HG03442 (cell line): Measurements from ENCODE around the gene RNFT2.

Source experiments
- ATAC-seq: cut with Tn5 transposase; IDR thresholded peaks from one replicate; pipeline ENCODE4 v1.9.1; 2021; ENCODE audit warnings: mild to moderate bottlenecking, moderate library complexity; ENCODE audit not compliant: unreplicated experiment

Gene RNFT2, protein sequence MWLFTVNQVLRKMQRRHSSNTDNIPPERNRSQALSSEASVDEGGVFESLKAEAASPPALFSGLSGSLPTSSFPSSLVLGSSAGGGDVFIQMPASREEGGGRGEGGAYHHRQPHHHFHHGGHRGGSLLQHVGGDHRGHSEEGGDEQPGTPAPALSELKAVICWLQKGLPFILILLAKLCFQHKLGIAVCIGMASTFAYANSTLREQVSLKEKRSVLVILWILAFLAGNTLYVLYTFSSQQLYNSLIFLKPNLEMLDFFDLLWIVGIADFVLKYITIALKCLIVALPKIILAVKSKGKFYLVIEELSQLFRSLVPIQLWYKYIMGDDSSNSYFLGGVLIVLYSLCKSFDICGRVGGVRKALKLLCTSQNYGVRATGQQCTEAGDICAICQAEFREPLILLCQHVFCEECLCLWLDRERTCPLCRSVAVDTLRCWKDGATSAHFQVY

DNA sequence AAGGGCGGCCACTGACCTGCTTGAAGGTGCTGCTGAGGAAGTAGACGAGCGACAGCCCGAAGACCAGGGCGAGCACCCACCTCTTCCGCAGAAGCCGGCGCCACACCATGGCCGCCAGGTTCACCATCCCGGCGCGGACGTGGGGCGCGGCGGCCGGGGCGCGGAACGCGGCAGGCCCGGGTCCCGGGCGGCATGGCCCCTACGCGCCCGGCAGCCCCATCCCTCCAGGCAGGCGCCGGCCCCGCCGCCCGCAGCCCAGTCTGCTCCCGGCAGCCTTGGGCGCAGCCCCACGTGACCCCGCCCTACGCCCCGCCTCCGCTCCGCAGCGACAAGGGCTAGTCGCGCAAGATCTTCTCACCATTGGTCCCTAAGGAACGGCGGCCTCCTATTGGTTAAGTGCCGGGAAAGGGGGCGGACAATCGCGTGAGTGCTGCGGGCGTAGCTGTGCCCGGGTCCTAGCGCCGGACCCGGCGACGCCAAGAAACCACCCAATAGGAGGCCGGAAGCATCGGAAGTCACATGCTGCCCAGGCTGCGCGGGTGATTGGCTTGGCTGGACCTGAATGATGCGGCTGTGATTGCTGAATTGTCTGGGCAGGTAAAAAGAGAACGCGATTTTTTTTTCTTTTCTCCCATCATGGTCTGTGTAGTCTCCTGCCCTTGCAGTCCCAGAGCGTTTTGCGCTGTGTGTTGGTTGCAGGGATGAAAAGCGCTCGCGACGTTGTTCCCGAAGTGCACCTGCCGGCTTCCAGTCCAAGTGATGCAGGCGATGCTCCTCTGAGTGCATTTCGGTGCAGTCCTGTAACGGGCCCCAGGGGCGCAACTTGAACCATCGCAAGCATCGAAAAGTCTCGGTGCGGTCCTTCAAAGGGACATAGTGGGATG lies at the start of gene RNFT2, which contains the start of gene SPRING1:
Gene RNFT2 (plus strand): TSS at position 542 of the 884 bp plus-strand sequence. CDS start 2,183 bp downstream, outside the sequence.
Gene SPRING1 (minus strand): TSS at position 296 of the 884 bp plus-strand sequence. CDS start 169 bp downstream, at position 127.
- ATAC-seq = peak; percentile 96

DNA sequence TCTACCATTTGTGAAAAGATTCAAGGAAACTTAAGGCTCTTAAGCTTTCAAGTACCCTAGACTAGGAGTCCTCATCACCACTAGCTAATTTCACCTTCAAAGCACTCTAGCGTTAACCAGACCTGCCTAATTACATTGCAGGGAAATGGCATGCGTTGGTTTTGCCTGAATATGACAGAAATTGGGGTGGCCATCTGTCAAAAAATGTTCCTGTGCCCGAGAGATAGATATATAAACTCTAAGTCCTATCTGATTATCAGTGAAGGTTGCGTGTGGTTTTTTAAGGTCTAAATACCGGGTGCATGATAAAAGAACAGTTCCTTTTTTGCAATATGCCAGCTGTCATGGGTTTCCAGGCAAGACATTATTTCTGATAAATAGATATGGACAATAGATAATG lies 48.6 kb upstream of the RNFT2 start:
- no peak for ATAC-seq

DNA sequence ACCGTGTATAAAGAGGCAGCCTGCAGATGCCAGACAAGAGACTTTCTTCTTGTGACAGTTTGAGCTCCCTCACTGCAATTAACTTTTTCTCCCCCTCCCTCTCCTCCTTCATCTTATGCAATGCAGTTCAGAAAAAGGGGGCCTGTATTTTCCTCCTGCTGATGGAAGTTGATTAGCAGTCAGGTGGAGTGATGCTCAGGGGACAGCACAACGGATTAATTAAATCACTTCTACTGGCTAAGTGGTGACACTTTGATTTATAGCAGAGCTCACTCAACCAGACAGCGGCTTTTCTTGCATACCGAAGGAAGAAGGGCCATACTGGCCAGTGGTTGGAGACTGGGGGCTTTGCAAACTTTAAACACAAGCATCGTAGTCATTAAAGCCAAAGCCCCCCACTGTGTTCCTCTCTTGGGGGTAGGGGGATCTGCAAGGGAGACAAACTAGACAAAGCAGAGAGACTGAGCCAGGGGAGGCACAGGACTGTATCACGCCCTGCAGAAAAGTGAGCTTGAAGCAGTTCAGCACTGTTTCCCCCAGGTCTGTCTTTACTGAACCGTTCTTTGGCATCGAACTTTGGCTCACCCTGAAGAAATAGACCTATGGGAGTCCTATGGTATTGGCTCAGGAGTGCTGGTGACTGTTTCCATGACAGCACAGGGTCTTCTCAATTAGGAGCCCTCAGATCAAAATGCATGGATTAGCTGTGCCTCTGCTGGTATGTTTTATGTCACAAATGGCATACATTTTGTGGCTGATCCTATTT lies 48.0 kb upstream of the RNFT2 start:
- ATAC-seq = no peak

DNA sequence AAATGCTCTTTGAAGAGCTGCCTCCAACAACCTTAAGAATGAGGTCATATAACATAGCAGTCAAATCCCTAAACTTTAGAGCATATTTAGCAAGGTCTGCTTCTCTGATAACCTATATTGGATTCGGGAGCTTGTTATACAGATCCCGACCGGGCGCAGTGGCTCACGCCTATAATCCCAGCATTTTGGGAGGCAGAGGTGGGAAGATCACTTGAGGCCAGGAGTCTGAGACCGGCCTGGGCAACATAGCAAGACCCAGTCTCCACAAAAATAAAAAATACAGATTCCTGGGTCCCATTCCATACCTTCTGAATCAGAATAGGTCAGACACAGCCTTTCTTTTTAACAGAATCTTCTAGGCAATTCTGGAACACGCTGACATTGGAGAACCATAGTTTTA lies 46.9 kb upstream of the RNFT2 start:
- ATAC-seq = no peak

DNA sequence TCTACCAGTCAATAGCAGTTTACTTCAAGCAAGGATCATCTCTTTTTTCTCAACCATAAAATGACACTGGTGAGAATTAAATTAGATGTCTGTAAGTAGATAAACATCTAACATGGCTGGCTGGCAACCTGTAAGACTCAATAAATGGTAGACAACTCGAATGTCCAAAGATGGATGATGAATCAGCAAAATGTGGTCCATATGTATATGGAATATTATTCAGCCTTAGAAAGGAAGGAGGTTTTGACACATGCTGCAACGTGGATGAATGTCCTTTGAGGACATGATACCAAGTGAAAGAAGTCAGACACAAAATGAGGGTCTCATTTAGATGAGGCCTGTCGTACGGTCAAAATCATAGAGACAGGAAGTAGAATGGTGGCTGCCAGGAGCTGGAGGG lies 46.5 kb upstream of the RNFT2 start:
- ATAC-seq = no peak

DNA sequence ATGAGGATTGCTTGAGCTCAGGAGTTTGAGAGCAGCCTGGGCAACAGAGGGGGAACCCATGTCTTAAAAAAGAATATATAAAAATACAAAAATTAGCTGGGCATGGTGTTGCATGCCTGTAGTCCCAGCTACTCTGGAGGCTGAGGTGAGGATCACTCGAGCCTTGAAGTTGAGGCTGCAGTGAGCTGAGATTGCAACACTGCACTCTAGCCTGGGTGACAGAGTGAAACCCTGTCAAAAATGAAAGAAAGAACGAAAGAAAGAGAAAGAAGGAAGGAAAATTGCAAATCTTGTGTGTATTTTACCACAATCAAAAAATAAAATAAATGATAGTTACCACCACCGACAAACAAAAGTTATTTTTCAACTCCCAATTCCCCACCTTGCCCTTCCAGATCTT lies 45.5 kb upstream of the RNFT2 start:
- ATAC-seq = no peak

DNA sequence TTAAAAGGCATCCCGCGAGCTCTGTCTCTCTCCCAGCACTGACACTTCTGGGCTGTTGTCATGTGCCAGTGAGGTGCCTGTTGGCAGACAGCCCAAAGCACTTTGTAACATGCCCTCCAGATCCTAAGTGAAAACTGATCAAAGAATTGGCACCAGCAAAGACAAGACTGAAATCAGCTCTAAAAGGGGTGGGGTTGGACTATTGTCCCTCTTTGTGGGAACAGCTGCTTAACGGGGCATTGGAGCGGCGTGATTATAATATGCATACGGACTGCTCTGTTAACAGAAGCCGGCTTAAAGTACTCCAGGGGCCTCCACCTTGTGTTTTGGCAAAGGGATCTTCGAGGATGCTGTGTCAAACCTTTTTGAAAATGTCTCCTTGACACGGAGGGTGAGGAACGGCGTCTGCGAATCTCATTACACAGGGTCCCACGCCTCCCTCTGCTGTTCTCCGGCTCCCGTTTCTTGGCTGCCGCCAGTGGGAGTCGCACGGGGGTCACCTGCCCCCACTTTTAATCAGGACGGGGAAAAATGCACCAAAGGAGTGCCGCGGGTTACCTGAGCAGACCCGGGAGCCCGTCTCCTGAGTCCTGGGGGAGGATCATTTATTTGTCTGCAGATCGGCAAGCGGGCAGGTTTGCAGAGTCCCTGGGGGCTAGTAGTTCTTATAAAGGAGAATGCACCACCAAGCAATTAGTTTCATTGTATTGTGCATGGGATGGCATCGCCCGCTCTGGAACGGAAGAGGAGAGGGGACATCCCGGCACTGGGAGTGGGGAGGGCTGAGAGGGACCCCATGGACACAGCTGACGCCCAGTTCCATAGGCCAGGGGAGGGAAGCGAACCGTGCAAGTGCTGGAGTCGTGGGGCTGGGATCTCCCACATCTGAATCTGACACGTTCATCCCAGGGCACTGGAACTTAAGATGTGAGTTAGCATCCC lies 44.6 kb upstream of the RNFT2 start:
- no peak for ATAC-seq

DNA sequence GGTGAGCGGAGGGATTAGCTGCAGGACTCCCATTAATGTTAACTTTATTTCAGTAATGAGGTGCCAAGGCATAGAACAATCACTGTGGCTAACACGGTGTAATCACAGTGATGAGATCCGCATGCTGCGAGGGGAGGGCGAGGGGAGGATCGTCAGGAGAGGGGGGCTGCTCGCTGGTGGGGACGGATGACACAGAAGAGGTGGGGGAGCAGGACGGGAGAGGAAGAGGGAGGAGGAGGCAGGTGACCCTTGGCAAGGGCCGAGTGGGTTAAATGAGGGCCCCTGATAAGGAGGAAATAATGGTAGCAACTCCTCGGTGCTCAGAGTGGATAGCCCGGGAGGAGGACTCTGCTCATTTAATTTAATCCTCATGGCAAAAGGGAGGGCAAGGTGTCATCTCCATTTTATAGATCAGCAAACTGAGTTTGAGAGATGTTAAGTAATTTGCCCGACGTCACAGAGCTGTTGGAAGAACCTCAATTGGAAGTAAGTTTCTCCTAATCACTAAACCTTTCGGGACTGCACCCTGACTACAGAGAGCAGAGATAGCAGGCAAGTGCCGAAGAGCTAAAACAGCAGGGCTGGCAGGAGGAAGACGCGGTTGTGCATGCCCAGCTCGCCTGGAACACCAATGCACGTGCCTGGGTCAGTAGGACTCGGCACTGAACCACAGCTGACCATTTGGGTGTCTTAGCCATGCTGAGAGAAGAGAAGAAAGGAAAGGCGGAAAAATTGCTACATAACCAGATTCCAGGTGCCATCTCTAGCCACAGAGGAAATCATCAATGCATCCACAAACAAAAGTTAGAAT lies 43.3 kb upstream of the RNFT2 start:
- ATAC-seq = no peak

DNA sequence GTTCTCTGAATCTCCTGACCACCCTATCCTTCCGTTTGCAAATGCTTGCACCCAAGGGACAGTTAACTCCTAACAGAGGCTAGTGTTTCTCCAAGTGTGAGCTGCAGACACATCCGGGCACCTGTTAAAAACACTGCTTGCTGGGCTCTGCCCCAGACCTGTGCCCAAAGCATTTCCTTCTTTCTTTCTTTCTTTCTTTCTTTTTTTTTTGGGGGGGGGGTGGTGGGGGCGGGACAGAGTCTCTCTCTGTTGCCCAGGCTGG lies 42.7 kb upstream of the RNFT2 start:
- no peak for ATAC-seq

DNA sequence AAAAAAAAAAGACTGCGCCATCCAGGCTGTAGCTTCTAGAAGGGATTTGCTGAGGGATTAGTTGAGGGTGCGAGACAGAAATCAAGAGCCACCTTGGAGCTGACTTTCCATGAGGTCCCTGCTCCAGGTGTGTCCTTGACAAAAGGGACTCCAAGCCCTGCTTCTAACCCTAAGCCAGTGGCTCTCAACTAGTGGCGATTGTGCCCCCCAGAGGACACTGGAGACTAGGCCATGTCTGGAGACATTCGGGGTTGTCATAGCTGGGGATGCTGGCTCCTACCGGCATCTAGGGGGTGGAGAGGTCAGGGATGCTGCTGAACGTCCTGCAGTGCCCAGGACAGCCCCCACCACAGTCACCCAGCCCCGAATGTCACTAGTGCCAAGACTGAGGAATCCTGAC lies 40.8 kb upstream of the RNFT2 start:
- no peak for ATAC-seq

DNA sequence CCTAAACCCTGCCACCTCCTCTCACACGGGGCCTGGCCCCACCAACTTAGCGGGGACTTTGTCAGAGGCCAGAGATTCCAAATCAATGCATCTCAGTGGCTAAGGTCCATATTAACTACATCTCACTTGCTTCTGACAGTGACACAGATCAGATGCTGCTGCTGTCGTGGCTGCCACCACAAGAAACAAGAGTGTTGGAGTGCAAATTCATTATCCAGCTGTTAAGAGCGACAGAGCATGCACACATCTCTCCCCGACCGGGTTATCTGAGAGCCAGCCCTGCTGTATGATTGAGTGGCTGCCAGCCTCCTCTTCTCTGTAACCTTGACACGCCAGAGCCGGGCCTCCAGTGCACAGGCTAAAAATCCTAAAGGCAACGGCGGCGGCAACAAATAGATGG lies 40.4 kb upstream of the RNFT2 start:
- no peak for ATAC-seq

DNA sequence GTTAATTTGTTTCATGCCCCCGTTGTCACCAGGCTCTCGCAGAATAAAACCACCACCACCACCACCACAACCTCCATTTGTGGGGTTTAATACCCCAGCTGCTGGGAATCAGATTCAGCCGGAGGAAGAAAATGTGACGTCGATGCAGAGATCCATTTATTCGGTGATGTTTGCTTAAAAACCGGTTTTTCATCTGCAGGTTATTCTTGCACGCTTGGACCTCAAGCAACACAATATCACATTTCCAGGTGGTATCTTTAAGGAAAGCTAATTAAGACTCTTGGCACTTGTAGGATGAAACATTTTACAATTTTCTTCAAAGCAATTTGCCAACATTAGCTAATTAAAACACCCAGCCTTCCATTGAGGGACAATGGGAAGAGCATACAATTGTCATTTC lies 40.0 kb upstream of the RNFT2 start:
- no peak for ATAC-seq

DNA sequence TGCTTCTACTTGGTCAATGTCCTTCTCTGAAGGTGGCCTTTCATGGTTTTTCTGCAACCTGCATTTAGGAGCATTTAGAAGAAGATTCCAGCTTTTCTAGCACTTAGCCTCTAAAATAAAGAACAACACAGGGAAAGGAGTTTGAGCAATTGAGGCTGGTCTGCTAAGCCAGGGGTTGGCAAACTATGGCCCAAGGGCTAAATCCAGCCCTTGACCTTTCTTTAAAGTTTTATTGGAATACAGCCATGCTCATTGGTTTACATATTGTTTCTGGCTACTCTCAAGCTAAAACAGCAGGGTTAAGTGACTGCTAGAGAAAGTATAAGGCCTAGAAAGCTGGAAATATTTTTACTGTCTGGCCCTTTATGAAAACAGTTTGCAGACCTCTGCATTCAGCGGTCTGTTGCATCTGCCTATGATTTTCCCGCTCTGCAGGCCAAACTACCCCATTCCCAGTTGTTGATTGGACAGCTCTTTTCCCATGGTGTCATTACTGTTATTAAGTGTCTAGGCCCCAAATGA lies 39.5 kb upstream of the RNFT2 start:
- no peak for ATAC-seq

DNA sequence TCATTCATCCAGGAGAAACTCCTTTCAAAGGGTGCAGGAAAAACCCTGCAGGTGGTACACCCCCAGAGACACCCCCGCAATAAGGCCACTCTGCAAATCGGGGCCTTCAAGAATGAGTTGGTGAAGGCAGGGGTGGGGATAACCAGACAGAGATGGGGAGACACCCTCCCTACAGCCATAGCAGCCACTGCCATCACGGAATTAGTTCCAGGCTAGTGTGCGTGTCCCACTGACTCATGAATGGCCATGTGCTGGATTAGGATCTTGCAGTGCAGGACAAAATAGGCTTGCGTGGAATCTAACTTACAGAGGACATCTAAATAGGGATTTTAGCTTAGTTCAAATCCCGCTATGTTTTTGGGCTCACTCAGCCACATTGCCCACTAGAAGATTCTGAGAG lies 38.0 kb upstream of the RNFT2 start:
- no peak for ATAC-seq

DNA sequence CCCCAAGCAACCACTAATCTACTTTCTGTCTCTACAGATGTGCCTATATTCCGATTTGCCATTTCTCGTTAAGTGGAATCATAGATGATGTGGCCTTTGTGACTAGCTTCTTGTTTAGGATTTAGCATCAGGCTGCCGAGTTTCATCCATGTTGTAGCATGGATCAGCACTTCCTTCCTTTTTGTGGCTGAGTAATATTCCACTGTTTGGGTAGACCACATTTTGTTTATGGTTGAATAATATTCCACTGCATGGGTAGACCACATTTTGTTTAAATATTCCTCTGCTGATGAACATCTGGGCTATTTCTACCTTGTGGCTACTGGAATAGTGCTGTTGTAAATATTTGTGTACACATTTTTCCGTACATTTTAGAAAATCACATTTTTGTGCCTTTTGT lies 36.7 kb upstream of the RNFT2 start:
- ATAC-seq = no peak

DNA sequence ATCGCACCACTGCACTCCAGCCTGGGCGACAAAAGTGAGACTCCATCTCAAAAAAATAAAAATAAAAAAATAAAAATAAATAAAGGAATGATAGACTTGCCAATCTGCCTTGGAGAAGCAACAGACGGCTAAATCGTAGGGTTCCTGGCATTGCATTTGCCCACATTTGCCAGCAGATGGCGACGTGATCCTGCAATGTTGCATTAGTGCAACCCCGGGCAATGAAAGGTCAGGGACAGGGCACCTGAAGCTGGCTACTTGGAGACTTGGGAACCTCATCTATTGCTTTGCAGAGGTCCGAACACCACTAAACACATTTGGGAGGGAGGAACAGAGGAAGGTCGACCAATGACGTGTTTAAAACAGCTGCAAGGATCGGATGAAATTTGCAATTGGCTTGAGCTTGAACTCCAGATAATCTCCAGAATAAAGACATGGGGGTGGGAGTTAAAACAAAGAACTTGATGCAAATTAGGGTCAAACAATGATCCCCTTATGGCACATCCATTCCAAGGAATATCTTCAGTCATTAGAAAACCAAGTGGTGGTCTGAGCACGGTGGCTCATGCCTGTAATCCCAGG lies 34.8 kb upstream of the RNFT2 start:
- ATAC-seq = no peak

DNA sequence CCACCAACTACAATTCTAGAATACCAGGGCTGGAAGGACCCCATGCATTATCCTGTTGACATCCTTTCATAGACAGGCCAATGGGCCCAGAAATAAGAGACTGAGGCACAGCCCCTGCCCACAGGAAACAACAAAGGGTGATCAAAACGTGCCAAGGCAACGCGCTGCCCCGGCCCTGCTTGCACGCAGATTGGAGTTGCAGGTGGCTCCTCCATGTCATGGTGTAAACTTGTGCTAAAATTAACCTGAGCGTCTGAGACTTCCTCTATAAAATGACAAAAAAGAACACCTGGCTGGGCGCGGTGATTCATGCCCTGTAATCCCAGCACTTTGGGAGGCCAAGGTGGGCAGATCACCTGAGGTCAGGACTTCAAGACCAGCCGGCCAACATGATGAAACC lies 30.4 kb upstream of the RNFT2 start:
- ATAC-seq = no peak

DNA sequence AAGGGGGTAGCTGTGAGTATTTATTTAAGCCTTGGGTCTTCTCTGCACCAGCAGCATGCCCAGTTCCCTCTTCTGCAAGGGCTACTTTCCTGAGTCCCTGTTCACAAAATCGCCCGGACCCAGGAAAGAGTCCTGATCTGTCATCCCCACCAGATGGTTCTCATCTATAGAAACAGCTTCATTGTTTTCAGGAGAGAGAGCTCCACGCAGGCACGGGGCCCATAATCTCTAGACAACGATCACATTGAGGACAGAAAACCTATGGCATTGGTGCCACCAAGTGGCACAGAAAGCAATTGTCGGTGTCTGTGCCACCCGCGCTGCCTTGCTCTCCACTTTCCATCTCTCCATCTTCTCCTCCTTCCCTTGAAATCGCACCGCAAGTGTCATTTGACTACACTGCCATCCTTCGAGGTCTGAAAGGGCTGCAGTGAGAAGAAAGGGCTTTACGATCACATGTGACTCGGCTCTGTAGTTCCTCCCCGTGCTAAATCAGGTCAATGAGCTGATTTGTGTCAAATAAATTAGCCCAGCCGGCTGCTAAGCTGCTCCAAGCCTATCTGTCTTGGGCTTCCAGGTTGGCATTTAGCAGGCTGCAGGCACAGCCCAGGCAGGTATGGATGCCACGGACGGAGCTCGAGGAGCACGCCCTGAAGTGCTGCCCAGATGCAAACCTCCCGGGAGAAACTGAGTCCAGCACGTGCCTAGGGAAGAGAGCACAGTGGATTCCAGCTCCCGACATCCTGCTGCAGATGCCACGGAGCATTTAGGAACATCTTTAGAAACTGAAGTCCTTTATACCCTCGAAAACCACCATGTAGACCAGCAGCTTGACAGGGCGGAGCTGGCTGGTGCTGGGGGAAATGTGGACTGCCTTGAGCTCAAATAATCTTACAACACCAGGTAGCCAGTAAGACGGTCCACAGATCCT lies 29.0 kb upstream of the RNFT2 start:
- no peak for ATAC-seq
